ENCODE measurements around the gene RTN4.

Gene RTN4

DNA sequence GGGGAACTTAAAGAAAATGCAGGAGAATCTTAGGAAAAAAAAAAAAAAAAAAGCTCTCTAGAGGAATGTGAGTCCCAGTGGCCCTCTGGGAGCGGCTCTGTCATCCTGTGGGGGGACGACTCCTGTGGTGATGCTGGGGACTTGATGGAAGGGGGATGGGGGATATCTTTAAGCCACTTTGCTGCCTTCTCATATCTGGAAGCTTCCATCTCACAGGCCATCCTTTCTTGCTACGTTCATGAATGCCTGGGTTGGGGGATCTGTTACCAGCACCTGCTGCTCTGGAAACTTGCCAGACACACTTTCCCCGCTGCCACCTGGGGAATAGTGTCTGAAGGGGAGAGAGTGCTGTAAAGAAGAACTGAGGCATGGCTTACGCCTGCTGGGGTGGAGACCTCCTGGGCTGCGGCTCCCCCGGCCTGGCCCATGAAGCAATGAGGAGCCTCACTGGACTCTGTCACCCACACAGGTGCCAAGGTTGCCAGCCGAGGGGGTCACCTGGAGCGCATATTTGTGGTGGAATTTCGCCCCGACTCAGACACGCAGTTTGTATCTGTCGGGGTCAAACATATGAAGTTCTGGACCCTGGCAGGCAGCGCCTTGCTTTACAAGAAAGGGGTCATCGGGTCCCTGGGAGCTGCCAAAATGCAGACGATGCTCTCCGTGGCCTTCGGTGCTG is 92.8 kb downstream of the RTN4 start:
- intact Hi-C loops (cut with micrococcal nuclease): no loop called here
- Mint-ChIP-seq H3K9me3 (no peaks in the 10 kb centered on the region), H3K27ac (no peak overlapping the region), H3K27me3 (no peaks in the 10 kb centered on the region), H3K4me1 (ENCODE audit: low read depth) (peaks cover 19% of the 10 kb centered on the region), H3K36me3 (ENCODE audit: low read depth) (peaks cover 11% of the 10 kb centered on the region), H3K4me3 (no peak overlapping the region)

DNA sequence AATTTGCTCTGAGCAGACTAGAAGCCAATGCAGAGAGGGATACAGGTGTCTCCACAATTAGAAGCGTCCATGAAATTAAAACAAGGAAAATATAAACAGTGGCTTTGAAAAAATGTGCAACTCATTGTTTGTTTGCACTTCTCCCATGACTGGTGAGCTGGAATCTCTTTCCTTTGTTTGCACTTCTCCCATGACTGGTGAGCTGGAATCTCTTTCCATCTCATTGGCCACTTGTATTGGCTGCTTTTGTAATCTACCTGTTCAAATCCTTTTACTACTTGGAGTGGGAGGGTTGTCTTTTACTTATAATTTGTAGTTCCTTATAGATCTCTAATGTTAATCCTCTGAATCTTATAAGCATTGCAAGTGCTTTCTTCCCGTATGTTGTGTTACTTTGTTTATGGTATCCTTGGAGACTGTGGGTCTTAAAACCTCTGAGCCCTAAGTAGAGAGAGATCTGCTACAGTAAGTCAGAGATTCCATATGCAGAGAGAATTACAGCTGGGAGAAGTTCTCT is 94.1 kb downstream of the RTN4 start:
- H3K4me1 Mint-ChIP-seq (ENCODE audit: low read depth): peaks cover 19% of the 10 kb centered on the region
- H3K27ac Mint-ChIP-seq: no peak overlapping the region
- H3K27me3 Mint-ChIP-seq: no peaks in the 10 kb centered on the region
- H3K9me3 Mint-ChIP-seq: no peaks in the 10 kb centered on the region
- no peak overlapping the region for H3K4me3 Mint-ChIP-seq
- intact Hi-C loops (cut with micrococcal nuclease): no loop called here
- peaks cover 6% of the 10 kb centered on the region for H3K36me3 Mint-ChIP-seq (ENCODE audit: low read depth)

DNA sequence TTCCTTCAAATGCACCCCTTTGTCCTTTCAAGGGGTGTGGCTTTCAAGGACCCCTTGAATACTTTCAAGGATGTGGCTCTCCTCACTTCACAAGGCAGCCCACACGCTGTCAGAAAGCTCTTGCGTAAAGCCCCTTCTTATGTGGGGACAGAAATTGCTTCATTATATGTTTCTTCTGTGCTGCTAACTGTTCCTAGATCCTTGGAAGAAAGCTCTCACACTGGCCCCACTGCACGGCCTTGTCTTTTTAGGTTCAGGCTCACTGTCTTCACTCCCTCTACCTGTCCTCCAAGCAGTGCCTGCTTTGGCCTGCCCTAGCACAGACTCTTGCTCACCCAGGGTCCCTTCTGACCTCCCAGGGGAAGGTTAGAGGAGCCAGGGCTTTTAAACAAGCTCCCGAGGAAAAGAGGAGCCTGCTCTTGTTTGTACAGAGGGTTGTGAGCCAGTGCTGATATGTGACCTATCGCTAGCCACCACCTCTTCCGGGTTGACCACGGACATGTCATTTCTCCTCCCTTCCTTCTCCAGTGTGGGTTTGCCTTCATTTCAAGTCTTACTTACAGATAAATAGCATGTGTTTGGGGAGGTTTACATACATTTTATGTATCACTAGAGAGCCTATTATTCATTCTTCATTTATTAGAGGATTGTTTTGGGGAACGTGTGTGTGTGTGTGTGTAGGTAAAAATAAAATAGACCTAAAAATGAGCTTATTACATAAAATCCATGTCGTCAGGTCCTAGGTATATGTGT is 94.7 kb downstream of the RTN4 start:
- no peaks in the 10 kb centered on the region for H3K27me3 Mint-ChIP-seq
- no peak overlapping the region for H3K4me3 Mint-ChIP-seq
- peaks cover 19% of the 10 kb centered on the region for H3K4me1 Mint-ChIP-seq (ENCODE audit: low read depth)
- H3K27ac Mint-ChIP-seq: no peak overlapping the region
- H3K9me3 Mint-ChIP-seq: no peaks in the 10 kb centered on the region
- no peaks in the 10 kb centered on the region for H3K36me3 Mint-ChIP-seq (ENCODE audit: low read depth)
- intact Hi-C loops (cut with micrococcal nuclease): no loop called here

DNA sequence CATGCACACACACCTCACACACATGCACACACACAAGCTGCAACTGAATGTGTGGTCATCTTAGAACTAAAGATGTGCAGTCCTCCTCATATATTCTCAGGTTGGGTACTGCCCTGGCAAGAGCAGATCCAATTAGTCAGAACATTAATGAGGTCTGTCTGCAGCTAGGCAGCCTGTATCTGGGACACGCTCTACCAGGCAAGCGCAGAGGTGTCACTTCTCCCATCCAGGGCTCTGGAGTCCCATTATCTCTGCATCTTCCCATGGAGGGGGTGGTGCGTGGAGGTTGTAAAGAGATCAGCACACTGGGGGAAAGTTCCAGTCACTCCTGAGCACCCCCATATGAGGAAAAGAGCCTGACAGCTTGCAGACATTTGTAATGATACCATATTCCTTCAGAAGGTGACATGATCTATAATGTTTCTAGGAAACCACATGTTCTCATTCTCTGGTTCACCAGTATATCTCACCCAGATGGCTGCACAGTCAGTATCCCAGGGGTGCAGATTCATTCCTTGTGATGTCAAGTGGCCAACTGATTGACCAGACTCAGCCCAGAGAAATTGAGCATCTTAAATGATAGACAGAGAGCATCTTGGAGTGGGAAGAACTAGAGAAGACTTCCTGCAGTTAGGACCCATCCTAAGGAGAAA is 95.4 kb downstream of the RTN4 start:
- no peak overlapping the region for H3K27ac Mint-ChIP-seq
- H3K9me3 Mint-ChIP-seq: no peaks in the 10 kb centered on the region
- peaks cover 19% of the 10 kb centered on the region for H3K4me1 Mint-ChIP-seq (ENCODE audit: low read depth)
- no peak overlapping the region for H3K4me3 Mint-ChIP-seq
- intact Hi-C loops (cut with micrococcal nuclease): no loop called here
- no peaks in the 10 kb centered on the region for H3K36me3 Mint-ChIP-seq (ENCODE audit: low read depth)
- no peaks in the 10 kb centered on the region for H3K27me3 Mint-ChIP-seq

DNA sequence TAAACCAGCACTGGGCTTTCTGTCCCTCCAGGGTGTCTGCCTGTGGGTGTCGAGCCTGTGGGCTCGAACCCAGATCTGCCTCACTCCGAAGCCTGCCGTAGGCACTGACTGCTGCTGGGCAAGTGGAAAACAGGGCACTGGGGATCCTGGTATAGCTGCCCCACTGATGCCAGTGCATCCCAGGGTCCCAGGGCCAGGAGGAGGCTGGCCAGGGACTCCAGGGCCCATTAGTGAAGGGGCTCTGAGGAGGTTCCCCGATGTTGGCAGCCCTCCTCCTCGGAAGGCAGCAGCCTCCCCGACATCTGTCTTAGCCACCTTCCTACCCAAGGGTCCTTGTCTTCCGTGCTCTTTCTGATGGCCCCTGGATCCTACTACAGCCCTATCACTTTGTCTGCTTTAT is 96.1 kb downstream of the RTN4 start:
- H3K9me3 Mint-ChIP-seq: no peaks in the 10 kb centered on the region
- no peak overlapping the region for H3K4me3 Mint-ChIP-seq
- H3K27ac Mint-ChIP-seq: no peak overlapping the region
- H3K36me3 Mint-ChIP-seq (ENCODE audit: low read depth): no peaks in the 10 kb centered on the region
- no peaks in the 10 kb centered on the region for H3K27me3 Mint-ChIP-seq
- intact Hi-C loops (cut with micrococcal nuclease): no loop called here
- H3K4me1 Mint-ChIP-seq (ENCODE audit: low read depth): peaks cover 18% of the 10 kb centered on the region

DNA sequence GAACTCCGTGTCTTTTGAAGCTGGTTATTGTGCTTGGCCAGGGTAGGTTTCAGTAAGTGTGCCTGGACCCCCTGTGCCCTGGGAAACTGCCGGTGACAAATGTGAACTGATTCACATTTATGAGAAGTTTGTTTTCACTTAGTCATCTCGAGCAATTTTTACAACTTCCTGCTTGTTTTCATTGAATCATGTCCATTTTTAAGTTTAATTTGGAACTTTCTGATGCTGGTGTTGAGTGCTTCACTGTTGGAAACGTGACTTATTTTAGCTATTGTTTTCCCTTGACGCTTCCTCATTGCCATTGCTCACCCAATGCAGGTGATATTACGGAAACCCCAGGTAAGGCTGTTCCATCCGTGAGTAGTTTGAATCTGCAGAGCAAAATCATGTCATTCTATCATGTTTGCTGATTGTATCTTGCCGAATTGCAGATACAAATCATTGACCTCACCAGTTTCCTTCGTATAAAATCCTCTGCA is 97.2 kb downstream of the RTN4 start:
- Mint-ChIP-seq H3K27me3 (peaks cover 2% of the 10 kb centered on the region), H3K4me1 (ENCODE audit: low read depth) (peaks cover 10% of the 10 kb centered on the region), H3K36me3 (ENCODE audit: low read depth) (no peaks in the 10 kb centered on the region), H3K27ac (no peak overlapping the region), H3K4me3 (no peak overlapping the region), H3K9me3 (no peaks in the 10 kb centered on the region)
- intact Hi-C loops (cut with micrococcal nuclease): no loop called here

DNA sequence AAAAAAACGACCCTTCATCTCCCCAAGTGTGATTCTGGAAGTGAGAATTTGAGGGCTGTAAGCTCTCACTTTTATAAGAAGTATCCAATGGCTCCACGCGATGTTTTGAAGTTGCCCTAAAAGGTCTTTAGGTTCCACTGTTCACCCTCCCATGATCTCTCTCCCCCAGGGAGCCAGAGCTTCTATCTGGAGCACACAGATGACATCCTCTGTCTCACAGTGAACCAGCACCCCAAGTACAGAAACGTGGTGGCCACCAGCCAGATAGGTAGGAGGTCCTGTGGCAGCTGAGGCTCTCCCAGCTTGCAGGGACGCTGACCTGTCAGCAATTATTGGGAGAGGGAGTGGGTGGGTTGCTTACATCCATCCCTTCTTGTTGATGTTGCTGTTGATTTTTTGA is 97.8 kb downstream of the RTN4 start:
- peaks cover 10% of the 10 kb centered on the region for H3K4me1 Mint-ChIP-seq (ENCODE audit: low read depth)
- peaks cover 2% of the 10 kb centered on the region for H3K27me3 Mint-ChIP-seq
- H3K27ac Mint-ChIP-seq: no peak overlapping the region
- no peaks in the 10 kb centered on the region for H3K9me3 Mint-ChIP-seq
- intact Hi-C loops (cut with micrococcal nuclease): no loop called here
- no peaks in the 10 kb centered on the region for H3K36me3 Mint-ChIP-seq (ENCODE audit: low read depth)
- H3K4me3 Mint-ChIP-seq: no peak overlapping the region

DNA sequence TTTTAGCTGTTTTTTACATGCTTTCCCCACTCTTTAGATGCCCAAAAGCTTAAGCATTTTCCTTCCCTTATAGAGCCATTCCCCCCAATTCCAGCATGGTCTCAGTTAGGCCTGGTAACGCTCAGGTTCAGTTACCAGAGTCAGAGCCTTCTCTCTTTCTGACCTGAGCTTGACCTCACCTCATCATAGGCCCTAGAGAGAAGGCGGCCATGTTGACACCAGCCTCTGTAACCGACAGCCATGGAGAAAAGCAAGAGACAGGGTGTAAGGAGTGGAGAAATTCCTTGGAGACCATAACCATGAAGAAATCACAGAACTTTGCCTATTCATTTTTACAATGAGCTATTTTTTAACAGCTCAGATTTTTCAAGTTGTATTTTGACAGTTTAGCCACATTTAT is 99.4 kb downstream of the RTN4 start:
- Mint-ChIP-seq H3K4me3 (no peak overlapping the region), H3K27ac (no peak overlapping the region), H3K9me3 (no peaks in the 10 kb centered on the region), H3K4me1 (ENCODE audit: low read depth) (peaks cover 10% of the 10 kb centered on the region), H3K27me3 (peaks cover 5% of the 10 kb centered on the region), H3K36me3 (ENCODE audit: low read depth) (no peaks in the 10 kb centered on the region)
- intact Hi-C loops (cut with micrococcal nuclease): no loop called here

DNA sequence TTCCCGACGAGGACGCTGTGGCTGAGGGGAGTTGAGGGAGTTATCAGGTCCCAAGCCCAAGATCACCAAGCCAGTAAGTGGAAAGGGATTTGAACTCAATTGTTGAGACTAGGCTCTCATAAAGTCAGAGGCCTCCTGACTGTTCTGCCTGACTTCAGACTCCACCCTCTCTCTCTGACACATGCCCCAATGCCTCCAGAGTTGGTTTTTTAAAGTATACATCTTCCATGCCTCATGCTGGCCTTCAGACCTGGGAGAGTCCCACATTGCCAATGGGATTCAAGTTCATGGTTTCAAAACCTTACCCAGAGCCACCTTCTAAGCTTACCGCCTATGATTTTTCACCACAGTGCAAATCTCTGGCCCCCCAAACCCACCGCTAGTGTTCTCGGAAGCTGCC is 100.8 kb downstream of the RTN4 start:
- Mint-ChIP-seq H3K4me3 (no peak overlapping the region), H3K4me1 (ENCODE audit: low read depth) (peaks cover 10% of the 10 kb centered on the region), H3K27me3 (peaks cover 7% of the 10 kb centered on the region), H3K27ac (no peak overlapping the region), H3K36me3 (ENCODE audit: low read depth) (no peaks in the 10 kb centered on the region), H3K9me3 (no peaks in the 10 kb centered on the region)
- intact Hi-C loops (cut with micrococcal nuclease): no loop called here

DNA sequence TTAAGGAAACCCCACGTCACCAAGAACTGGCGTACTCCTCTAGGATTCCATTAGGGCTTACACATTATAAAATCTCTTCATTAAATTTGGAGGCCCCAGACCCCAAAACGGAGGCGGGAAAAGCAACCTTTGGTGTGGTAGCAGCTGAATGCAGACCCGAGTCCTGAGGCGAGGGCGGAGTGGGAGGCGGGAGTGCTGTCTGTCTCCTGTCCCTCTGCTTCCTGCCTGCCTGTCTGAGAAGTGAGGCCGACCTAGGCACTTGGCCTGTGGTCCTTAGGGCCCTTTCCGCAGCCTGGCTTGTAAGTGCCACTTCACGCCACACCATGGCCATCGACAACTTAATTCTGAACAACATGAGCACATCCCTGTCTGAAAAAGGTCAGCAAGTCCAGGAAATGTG is 102.1 kb downstream of the RTN4 start:
- intact Hi-C loops (cut with micrococcal nuclease): no loop called here
- Mint-ChIP-seq H3K27me3 (peaks cover 7% of the 10 kb centered on the region), H3K36me3 (ENCODE audit: low read depth) (no peaks in the 10 kb centered on the region), H3K4me3 (no peak overlapping the region), H3K9me3 (no peaks in the 10 kb centered on the region), H3K4me1 (ENCODE audit: low read depth) (peaks cover 6% of the 10 kb centered on the region), H3K27ac (no peak overlapping the region)

DNA sequence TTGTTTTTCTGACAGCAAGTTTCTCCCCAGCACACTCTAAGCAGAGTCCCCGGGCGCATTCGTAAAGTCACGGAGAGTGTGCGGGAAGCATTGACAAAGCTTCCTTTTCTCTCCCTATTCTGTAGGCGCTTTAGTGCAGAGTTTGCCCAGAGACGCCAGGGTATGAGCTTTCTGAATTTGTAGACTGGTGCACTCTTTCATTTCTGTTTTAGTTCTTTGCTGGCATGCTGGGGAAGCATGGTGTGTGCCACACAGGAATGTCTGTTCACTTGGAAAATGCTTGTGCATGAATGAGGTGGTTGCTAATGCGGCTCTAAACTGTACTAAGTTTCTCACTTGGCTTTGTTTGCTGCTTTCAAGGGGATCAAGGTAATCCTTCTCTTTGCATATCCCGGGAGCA is 102.6 kb downstream of the RTN4 start:
- Mint-ChIP-seq H3K27ac (no peak overlapping the region), H3K27me3 (peaks cover 7% of the 10 kb centered on the region), H3K9me3 (no peaks in the 10 kb centered on the region), H3K4me3 (no peak overlapping the region), H3K4me1 (ENCODE audit: low read depth) (peaks cover under 1% of the 10 kb centered on the region), H3K36me3 (ENCODE audit: low read depth) (no peaks in the 10 kb centered on the region)
- intact Hi-C loops (cut with micrococcal nuclease): no loop called here

DNA sequence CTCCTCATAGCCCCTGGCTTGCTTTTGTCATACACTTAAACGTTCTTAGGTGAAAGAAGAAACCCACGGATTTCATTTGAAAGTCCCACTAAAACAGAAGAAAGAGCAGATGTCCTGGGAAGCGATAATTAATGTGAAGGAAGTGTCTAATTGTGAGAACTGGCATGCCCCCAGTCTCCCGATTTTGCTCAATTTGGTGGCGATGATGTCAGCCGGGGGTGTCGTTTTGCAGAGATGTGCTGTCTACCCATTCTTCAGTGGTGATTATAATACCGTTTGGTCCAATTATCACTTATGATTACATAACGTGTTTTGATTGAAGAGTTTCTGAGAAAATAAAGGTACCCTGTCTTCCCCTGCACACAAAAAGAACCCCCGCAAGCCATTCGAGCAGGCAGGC is 103.1 kb downstream of the RTN4 start:
- Mint-ChIP-seq H3K36me3 (ENCODE audit: low read depth) (no peaks in the 10 kb centered on the region), H3K4me3 (no peak overlapping the region), H3K9me3 (no peaks in the 10 kb centered on the region), H3K4me1 (ENCODE audit: low read depth) (no peaks in the 10 kb centered on the region), H3K27me3 (peaks cover 7% of the 10 kb centered on the region), H3K27ac (no peak overlapping the region)
- intact Hi-C loops (cut with micrococcal nuclease): no loop called here

DNA sequence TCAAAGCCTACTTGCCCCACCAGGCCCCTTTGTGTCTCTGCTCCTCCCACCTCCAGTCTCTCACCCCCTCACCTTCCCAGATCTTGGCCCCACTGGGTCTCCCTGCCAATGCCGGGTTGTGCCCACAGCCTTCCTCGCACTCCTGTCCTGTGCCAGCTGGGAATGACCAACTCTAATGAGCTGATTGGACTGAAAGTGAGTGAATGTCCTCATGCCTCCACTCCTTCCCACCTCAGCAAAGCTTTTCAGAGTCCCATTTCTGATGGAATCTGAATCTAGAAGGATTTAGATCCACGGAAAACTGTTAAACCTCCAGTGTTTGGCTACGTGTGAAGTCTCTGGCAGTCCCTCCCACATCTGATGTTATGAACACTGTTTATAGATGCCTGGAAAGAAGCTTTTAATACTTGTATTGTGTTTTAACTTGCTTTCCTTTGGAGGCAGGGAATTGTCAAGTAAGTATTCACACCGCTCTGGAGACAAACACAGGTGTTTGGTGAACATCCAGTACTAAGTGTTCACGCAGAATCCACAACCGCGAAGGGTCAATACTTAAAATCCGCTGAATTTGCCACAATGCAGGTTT is 103.9 kb downstream of the RTN4 start:
- no peak overlapping the region for H3K4me3 Mint-ChIP-seq
- peaks cover 7% of the 10 kb centered on the region for H3K27me3 Mint-ChIP-seq
- H3K36me3 Mint-ChIP-seq (ENCODE audit: low read depth): no peaks in the 10 kb centered on the region
- no peak overlapping the region for H3K27ac Mint-ChIP-seq
- intact Hi-C loops (cut with micrococcal nuclease): no loop called here
- H3K9me3 Mint-ChIP-seq: no peaks in the 10 kb centered on the region
- H3K4me1 Mint-ChIP-seq (ENCODE audit: low read depth): no peaks in the 10 kb centered on the region

Measured in dendritic cell treated with granulocyte-macrophage colony-stimulating factor and Interleukin-4, amounts not matched to agents 40 ng/mL and 50 ng/mL, for 4 days (primary cell).